ENCODE data around the gene SUSD4. TPM values are rescaled to one million over a fixed set of nuclear protein-coding genes. Genes with fewer than 3 reads are reported as not detected.

SUSD4 gene
- total RNA-seq, 2 experiments from 2014 or later: 0.17 TPM; not detected in 1

GRCh38 chr1:223348439-223348838 lies 15.5 kb downstream of the SUSD4 start:
- no peak for DNase-seq
- H3K27me3 Mint-ChIP-seq: peaks cover 4% of the 10 kb centered on the region
- ATAC-seq (ENCODE audit: low read depth): no peak
- no peaks in the 10 kb centered on the region for H3K9me3 Mint-ChIP-seq
- POLR2A ChIA-PET: no interaction called here
- no peak overlapping the region for H3K4me3 Mint-ChIP-seq
- no peaks in the 10 kb centered on the region for H3K36me3 Mint-ChIP-seq
- no peaks in the 10 kb centered on the region for H3K4me1 Mint-ChIP-seq
- no peak overlapping the region for H3K27ac Mint-ChIP-seq

GRCh38 chr1:223347583-223347982 lies 16.4 kb downstream of the SUSD4 start:
- Mint-ChIP-seq H3K36me3 (no peaks in the 10 kb centered on the region), H3K27me3 (peaks cover 2% of the 10 kb centered on the region), H3K9me3 (no peaks in the 10 kb centered on the region), H3K27ac (no peak overlapping the region), H3K4me1 (no peaks in the 10 kb centered on the region), H3K4me3 (no peak overlapping the region)
- ATAC-seq (ENCODE audit: low read depth) (no peak), DNase-seq (no peak)
- POLR2A ChIA-PET: no interaction called here

- POLR2A ChIA-PET: no interaction called here
- DNase-seq: no peak
- Mint-ChIP-seq H3K27me3 (peaks cover 2% of the 10 kb centered on the region), H3K36me3 (no peaks in the 10 kb centered on the region), H3K9me3 (no peaks in the 10 kb centered on the region), H3K4me1 (no peaks in the 10 kb centered on the region), H3K4me3 (no peak overlapping the region), H3K27ac (no peak overlapping the region)
- ATAC-seq (ENCODE audit: low read depth): no peak
Measured at GRCh38 chr1:223346311-223346710, 17.7 kb downstream of the SUSD4 start.

- POLR2A ChIA-PET: no interaction called here
- H3K27me3 Mint-ChIP-seq: peaks cover 2% of the 10 kb centered on the region
- no peak for ATAC-seq (ENCODE audit: low read depth)
- no peaks in the 10 kb centered on the region for H3K9me3 Mint-ChIP-seq
- no peak overlapping the region for H3K27ac Mint-ChIP-seq
- H3K36me3 Mint-ChIP-seq: no peaks in the 10 kb centered on the region
- H3K4me1 Mint-ChIP-seq: no peaks in the 10 kb centered on the region
- H3K4me3 Mint-ChIP-seq: no peak overlapping the region
- no peak for DNase-seq
Measured at GRCh38 chr1:223345720-223346119, 18.3 kb downstream of the SUSD4 start.

- no peak overlapping the region for H3K27ac Mint-ChIP-seq
- H3K4me3 Mint-ChIP-seq: no peak overlapping the region
- no peaks in the 10 kb centered on the region for H3K9me3 Mint-ChIP-seq
- no peaks in the 10 kb centered on the region for H3K36me3 Mint-ChIP-seq
- DNase-seq: no peak
- H3K27me3 Mint-ChIP-seq: peaks cover 2% of the 10 kb centered on the region
- ATAC-seq (ENCODE audit: low read depth): no peak
- H3K4me1 Mint-ChIP-seq: no peaks in the 10 kb centered on the region
- POLR2A ChIA-PET: no interaction called here
Measured at GRCh38 chr1:223344491-223344890, 19.5 kb downstream of the SUSD4 start.

- Mint-ChIP-seq H3K27me3 (peaks cover 2% of the 10 kb centered on the region), H3K4me3 (no peak overlapping the region), H3K4me1 (no peaks in the 10 kb centered on the region), H3K9me3 (no peaks in the 10 kb centered on the region), H3K27ac (no peak overlapping the region), H3K36me3 (no peaks in the 10 kb centered on the region)
- DNase-seq (no peak), ATAC-seq (ENCODE audit: low read depth) (no peak)
- POLR2A ChIA-PET: no interaction called here
Measured at GRCh38 chr1:223343692-223344091, 20.3 kb downstream of the SUSD4 start.

- H3K4me1 Mint-ChIP-seq: no peaks in the 10 kb centered on the region
- DNase-seq: no peak
- H3K36me3 Mint-ChIP-seq: no peaks in the 10 kb centered on the region
- POLR2A ChIA-PET: no interaction called here
- no peak overlapping the region for H3K27ac Mint-ChIP-seq
- no peak overlapping the region for H3K4me3 Mint-ChIP-seq
- no peak for ATAC-seq (ENCODE audit: low read depth)
- H3K9me3 Mint-ChIP-seq: no peaks in the 10 kb centered on the region
- H3K27me3 Mint-ChIP-seq: peaks cover 4% of the 10 kb centered on the region
Measured at GRCh38 chr1:223341121-223341520, 22.9 kb downstream of the SUSD4 start.

- DNase-seq (no peak), ATAC-seq (ENCODE audit: low read depth) (no peak)
- no peaks in the 10 kb centered on the region for H3K9me3 Mint-ChIP-seq
- H3K27ac Mint-ChIP-seq: no peak overlapping the region
- no peaks in the 10 kb centered on the region for H3K36me3 Mint-ChIP-seq
- peaks cover 6% of the 10 kb centered on the region for H3K27me3 Mint-ChIP-seq
- H3K4me1 Mint-ChIP-seq: no peaks in the 10 kb centered on the region
- POLR2A ChIA-PET: no interaction called here
- H3K4me3 Mint-ChIP-seq: no peak overlapping the region
Measured at GRCh38 chr1:223340637-223341036, 23.3 kb downstream of the SUSD4 start.

- Mint-ChIP-seq H3K27me3 (peaks cover 7% of the 10 kb centered on the region), H3K36me3 (no peaks in the 10 kb centered on the region), H3K4me1 (no peaks in the 10 kb centered on the region), H3K27ac (no peak overlapping the region), H3K4me3 (no peak overlapping the region), H3K9me3 (no peaks in the 10 kb centered on the region)
- ATAC-seq (ENCODE audit: low read depth): no peak
- DNase-seq: no peak
- POLR2A ChIA-PET: no interaction called here
Measured at GRCh38 chr1:223339861-223340260, 24.1 kb downstream of the SUSD4 start.

GRCh38 chr1:223338811-223339746 lies 24.9 kb downstream of the SUSD4 start:
- H3K36me3 Mint-ChIP-seq: no peaks in the 10 kb centered on the region
- no peaks in the 10 kb centered on the region for H3K4me1 Mint-ChIP-seq
- no peak overlapping the region for H3K27ac Mint-ChIP-seq
- H3K4me3 Mint-ChIP-seq: no peak overlapping the region
- POLR2A ChIA-PET: no interaction called here
- ATAC-seq (ENCODE audit: low read depth): no peak
- no peaks in the 10 kb centered on the region for H3K9me3 Mint-ChIP-seq
- DNase-seq: no peak
- H3K27me3 Mint-ChIP-seq: peaks cover 10% of the 10 kb centered on the region

- ATAC-seq (ENCODE audit: low read depth): no peak
- POLR2A ChIA-PET: no interaction called here
- H3K4me3 Mint-ChIP-seq: no peak overlapping the region
- H3K9me3 Mint-ChIP-seq: no peaks in the 10 kb centered on the region
- peaks cover 9% of the 10 kb centered on the region for H3K27me3 Mint-ChIP-seq
- no peak overlapping the region for H3K27ac Mint-ChIP-seq
- no peaks in the 10 kb centered on the region for H3K4me1 Mint-ChIP-seq
- no peak for DNase-seq
- H3K36me3 Mint-ChIP-seq: no peaks in the 10 kb centered on the region
Measured at GRCh38 chr1:223337174-223337869, 26.7 kb downstream of the SUSD4 start.

- no peaks in the 10 kb centered on the region for H3K9me3 Mint-ChIP-seq
- no peaks in the 10 kb centered on the region for H3K4me1 Mint-ChIP-seq
- H3K4me3 Mint-ChIP-seq: no peak overlapping the region
- H3K27me3 Mint-ChIP-seq: peaks cover 9% of the 10 kb centered on the region
- DNase-seq (no peak), ATAC-seq (ENCODE audit: low read depth) (no peak)
- H3K27ac Mint-ChIP-seq: no peak overlapping the region
- no peaks in the 10 kb centered on the region for H3K36me3 Mint-ChIP-seq
- POLR2A ChIA-PET: no interaction called here
Measured at GRCh38 chr1:223334156-223334555, 29.8 kb downstream of the SUSD4 start.

GRCh38 chr1:223332997-223333396 lies 31.0 kb downstream of the SUSD4 start:
- no peak for ATAC-seq (ENCODE audit: low read depth)
- POLR2A ChIA-PET: no interaction called here
- no peak overlapping the region for H3K4me3 Mint-ChIP-seq
- H3K9me3 Mint-ChIP-seq: no peaks in the 10 kb centered on the region
- no peaks in the 10 kb centered on the region for H3K4me1 Mint-ChIP-seq
- no peak overlapping the region for H3K27ac Mint-ChIP-seq
- peaks cover 11% of the 10 kb centered on the region for H3K27me3 Mint-ChIP-seq
- H3K36me3 Mint-ChIP-seq: no peaks in the 10 kb centered on the region
- no peak for DNase-seq

GRCh38 chr1:223331929-223332328 lies 32.0 kb downstream of the SUSD4 start:
- H3K27ac Mint-ChIP-seq: no peak overlapping the region
- POLR2A ChIA-PET: no interaction called here
- no peaks in the 10 kb centered on the region for H3K4me1 Mint-ChIP-seq
- DNase-seq: no peak
- H3K9me3 Mint-ChIP-seq: no peaks in the 10 kb centered on the region
- no peak overlapping the region for H3K4me3 Mint-ChIP-seq
- no peak for ATAC-seq (ENCODE audit: low read depth)
- H3K36me3 Mint-ChIP-seq: no peaks in the 10 kb centered on the region
- peaks cover 11% of the 10 kb centered on the region for H3K27me3 Mint-ChIP-seq

Measured in activated naive CD8-positive, alpha-beta T cell treated with anti-CD3 and anti-CD28 coated beads, Interleukin-2, amount 10 ng/mL, durations not matched to agents 7 days and 5 days (primary cell).